ENCODE data around the gene MDFI.

- TF ChIP-seq CTCF (IDR thresholded peaks at IDR 0.05), result no peak
- no peak for TF ChIP-seq POLR2A (IDR thresholded peaks at IDR 0.05)
Observed at GRCh38 chr6:41621367-41621766, 16.9 kb upstream of the MDFI start.
